T-helper 2 cell treated with Interferon-gamma antibody and Interleukin-4, amounts not matched to agents 100 ng/mL and 5 ng/mL, for 36 hours (primary cell): ENCODE data around the gene CDK3. TPM values are rescaled to one million over a fixed set of nuclear protein-coding genes. Genes with fewer than 3 reads are reported as not detected.

Source experiments
- intact Hi-C: fragments of 100-400 bp; cut with micrococcal nuclease; formaldehyde crosslinking; loops from one replicate; pipeline ENCODE4 v1.15.1; 2023
- total RNA-seq: library from RNA; stranded (reverse); gene quantifications from 2 replicates; pipeline ENCODE4 v1.2.3, GENCODE V29; 2022

Gene CDK3
- total RNA-seq, 1 donor from 2014 or later, result 6.7 TPM

GRCh38 chr17:76013377-76013932, 12.8 kb downstream of the CDK3 start:
- intact Hi-C loops, result no loop called here

GRCh38 chr17:76014100-76014924, 13.7 kb downstream of the CDK3 start:
- intact Hi-C loops, result loop anchor here (1.0 kb wide), 2 partner anchors 265 to 285 kb away; no protein-coding TSS in a partner anchor

- intact Hi-C loops, result loop anchor here (1.0 kb wide), 2 partner anchors 264 to 284 kb away; no protein-coding TSS in a partner anchor
Measured at GRCh38 chr17:76014925-76015261, 14.2 kb downstream of the CDK3 start.

- intact Hi-C loops, result no loop called here
Measured at GRCh38 chr17:76017481-76018339, 17.1 kb downstream of the CDK3 start.

GRCh38 chr17:76018340-76018680, 17.7 kb downstream of the CDK3 start:
- intact Hi-C loops, result no loop called here

GRCh38 chr17:76018801-76019200, 18.1 kb downstream of the CDK3 start:
- intact Hi-C loops, result no loop called here

GRCh38 chr17:76019833-76020467, 19.3 kb downstream of the CDK3 start:
- intact Hi-C loops, result no loop called here

GRCh38 chr17:76022285-76022684, 21.6 kb downstream of the CDK3 start:
- intact Hi-C loops, result no loop called here

- intact Hi-C loops, result no loop called here
Measured at GRCh38 chr17:76022973-76023899, 22.6 kb downstream of the CDK3 start.

GRCh38 chr17:76023900-76024237, 23.2 kb downstream of the CDK3 start:
- intact Hi-C loops, result no loop called here

- intact Hi-C loops, result no loop called here
Measured at GRCh38 chr17:76024353-76024752, 23.7 kb downstream of the CDK3 start.

GRCh38 chr17:76025294-76025693, 24.6 kb downstream of the CDK3 start:
- intact Hi-C loops, result no loop called here

GRCh38 chr17:76026714-76027158, 26.1 kb downstream of the CDK3 start:
- intact Hi-C loops, result no loop called here

GRCh38 chr17:76027159-76027839, 26.6 kb downstream of the CDK3 start, which contains the start of gene EVPL:
TSS of gene EVPL (minus strand) at chr17:76027306. CDS start at chr17:76027198, 108 bp downstream.
- intact Hi-C loops, result no loop called here

- intact Hi-C loops, result no loop called here
Measured at GRCh38 chr17:76032073-76032779, 31.6 kb downstream of the CDK3 start.

GRCh38 chr17:76032780-76033108, 32.1 kb downstream of the CDK3 start:
- intact Hi-C loops, result no loop called here

GRCh38 chr17:76033139-76033538, 32.5 kb downstream of the CDK3 start:
- intact Hi-C loops, result no loop called here

GRCh38 chr17:76034428-76035350, 34.0 kb downstream of the CDK3 start:
- intact Hi-C loops, result no loop called here
